ENCODE data around the gene AKAP17A. TPM values are rescaled to one million over a fixed set of nuclear protein-coding genes. Genes with fewer than 3 reads are reported as not detected.
A peak's percentile ranks its signal among the peaks of the same experiment; 100 is the strongest.

AKAP17A gene
- 83.8 TPM for polyA plus RNA-seq (2012; ENCODE audit: insufficient read depth, insufficient read length, low read depth)

DNA sequence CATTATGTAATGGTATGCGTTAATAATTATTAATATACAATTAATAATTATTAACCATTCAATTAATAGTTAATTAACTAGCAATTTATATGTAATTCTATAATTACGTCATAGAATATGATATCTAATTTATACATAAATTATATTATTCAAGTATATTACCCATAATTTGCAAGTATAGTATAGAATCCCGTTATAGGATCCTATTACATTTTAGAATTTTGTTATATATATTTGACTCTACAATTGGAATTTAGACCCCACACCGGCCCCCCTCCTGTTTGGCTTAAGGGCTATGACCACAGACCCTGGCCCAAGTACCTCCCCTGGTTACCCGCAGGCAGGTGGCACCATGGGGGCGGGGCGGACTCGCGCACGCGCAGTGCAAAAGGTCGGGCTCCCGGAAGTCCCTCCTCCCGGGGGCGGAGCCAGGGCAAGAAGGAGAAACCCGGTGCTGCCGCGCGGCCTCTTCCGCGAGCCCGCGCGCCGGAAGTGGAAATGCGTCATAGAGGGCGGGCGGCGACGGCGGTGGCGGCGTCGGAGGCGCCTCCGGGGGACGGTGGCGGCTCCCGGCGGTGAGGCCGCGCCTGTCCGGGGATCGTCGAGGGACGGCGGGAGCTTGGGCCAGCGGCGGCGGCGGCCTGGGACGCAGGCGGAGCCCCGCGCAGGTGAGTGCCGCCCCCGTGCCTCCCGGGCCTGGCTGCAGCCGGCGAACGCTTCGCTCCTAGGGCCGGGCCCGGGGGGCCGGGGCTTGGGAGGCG lies at the start of gene AKAP17A:
TSS of gene AKAP17A (plus strand) at position 503 of the 761 bp plus-strand sequence. CDS start 1,859 bp downstream, outside the sequence.
- peak; percentile 91 for DNase-seq
- Histone ChIP-seq H3K9me3 (no peaks in the 10 kb centered on the region), H3K36me3 (peaks cover 8% of the 10 kb centered on the region), H3K27me3 (no peaks in the 10 kb centered on the region), H3K4me3 (ENCODE audit: low read depth, low read length) (peak within 1 kb of the TSS; percentile 69), H3K4me1 (no peaks in the 10 kb centered on the region)
- TF ChIP-seq, protein P1, sequence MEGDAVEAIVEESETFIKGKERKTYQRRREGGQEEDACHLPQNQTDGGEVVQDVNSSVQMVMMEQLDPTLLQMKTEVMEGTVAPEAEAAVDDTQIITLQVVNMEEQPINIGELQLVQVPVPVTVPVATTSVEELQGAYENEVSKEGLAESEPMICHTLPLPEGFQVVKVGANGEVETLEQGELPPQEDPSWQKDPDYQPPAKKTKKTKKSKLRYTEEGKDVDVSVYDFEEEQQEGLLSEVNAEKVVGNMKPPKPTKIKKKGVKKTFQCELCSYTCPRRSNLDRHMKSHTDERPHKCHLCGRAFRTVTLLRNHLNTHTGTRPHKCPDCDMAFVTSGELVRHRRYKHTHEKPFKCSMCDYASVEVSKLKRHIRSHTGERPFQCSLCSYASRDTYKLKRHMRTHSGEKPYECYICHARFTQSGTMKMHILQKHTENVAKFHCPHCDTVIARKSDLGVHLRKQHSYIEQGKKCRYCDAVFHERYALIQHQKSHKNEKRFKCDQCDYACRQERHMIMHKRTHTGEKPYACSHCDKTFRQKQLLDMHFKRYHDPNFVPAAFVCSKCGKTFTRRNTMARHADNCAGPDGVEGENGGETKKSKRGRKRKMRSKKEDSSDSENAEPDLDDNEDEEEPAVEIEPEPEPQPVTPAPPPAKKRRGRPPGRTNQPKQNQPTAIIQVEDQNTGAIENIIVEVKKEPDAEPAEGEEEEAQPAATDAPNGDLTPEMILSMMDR (IDR thresholded peaks at IDR 0.05; ENCODE audit: low read depth, low read length): no peak

DNA sequence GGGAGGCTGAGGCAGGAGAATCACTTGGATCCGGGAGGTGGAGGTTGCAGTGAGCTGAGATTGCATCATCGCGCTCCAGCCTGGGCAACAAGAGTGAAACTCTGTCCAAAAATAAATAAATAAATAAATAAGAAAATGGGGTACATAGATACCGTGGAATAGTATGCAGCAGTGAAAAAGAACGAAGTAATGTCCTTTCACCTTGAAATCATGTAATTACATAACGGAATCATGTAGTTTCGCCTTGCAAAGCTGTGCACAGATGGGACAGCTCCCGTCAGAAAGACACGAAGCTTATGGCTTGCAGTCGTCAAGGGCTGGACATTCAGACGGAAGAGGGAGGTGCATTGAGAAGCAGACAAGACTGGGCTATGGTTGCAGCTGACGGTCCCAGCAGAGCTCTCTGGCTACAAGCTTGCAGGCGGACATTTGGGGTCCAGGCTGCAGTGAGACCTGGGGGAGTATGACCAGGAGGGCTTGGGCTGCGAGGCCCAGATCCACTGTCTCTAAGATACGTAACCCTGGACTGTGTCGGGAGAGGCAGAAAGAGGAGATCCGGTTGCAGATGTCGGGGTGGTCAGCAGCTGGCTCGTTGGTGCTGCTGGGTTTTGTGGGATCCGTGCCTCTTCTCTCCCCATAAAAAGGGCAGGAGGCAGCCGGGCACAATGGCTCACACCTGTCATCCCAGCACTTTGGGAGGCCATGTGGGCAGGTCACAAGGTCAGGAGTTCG lies 48.2 kb upstream of the AKAP17A start:
- H3K36me3 ChIP-seq: no peaks in the 10 kb centered on the region

GRCh38 chrX:1545776-1546408 lies 45.5 kb upstream of the AKAP17A start:
- DNase-seq: no peak
- Histone ChIP-seq H3K36me3 (no peaks in the 10 kb centered on the region), H3K4me3 (ENCODE audit: low read depth, low read length) (no peak overlapping the region), H3K27me3 (no peaks in the 10 kb centered on the region), H3K9me3 (no peaks in the 10 kb centered on the region), H3K4me1 (no peaks in the 10 kb centered on the region)
- TF ChIP-seq, protein P1 (IDR thresholded peaks at IDR 0.05; ENCODE audit: low read depth, low read length): no peak

More for the DNA sequence above, 48.2 kb upstream of the AKAP17A start:
- Histone ChIP-seq H3K9me3 (no peaks in the 10 kb centered on the region), H3K4me1 (no peaks in the 10 kb centered on the region), H3K4me3 (ENCODE audit: low read depth, low read length) (no peak overlapping the region), H3K27me3 (no peaks in the 10 kb centered on the region)
- no peak for DNase-seq
- TF ChIP-seq, protein P1 (IDR thresholded peaks at IDR 0.05; ENCODE audit: low read depth, low read length): no peak

GRCh38 chrX:1546691-1547251 lies 44.6 kb upstream of the AKAP17A start:
- H3K4me1 ChIP-seq: no peaks in the 10 kb centered on the region
- no peak for DNase-seq
- TF ChIP-seq, protein P1 (IDR thresholded peaks at IDR 0.05; ENCODE audit: low read depth, low read length): no peak

DNA sequence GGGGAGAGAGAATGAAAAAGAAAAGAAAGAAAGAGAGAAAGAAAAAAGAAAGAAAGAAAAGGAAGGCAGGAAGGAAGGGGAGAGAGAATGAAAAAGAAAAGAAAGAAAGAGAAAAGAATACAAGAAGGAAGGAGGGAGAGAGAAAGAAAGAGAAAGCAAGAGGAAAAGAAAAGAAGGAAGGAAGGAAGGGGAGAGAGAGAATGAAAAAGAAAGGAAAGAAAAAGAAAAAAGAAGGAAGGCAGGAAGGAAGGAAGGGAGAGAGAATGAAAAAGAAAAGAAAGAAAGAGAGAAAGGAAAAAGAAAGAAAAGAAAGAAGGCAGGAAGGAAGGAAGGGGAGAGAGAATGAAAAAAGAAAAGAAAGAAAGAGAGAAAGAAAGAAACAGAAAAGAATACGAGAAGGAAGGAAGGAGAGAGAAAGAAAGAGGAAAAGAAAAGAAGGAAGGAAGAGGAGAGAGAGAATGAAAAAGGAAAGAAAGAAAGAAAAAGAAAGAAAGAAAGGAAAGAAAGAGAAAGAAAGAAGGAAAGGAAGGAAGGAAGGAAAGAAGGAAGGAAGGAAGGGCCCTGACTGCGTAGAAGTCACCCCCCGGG lies 39.4 kb upstream of the AKAP17A start:
- TF ChIP-seq, protein P1 (IDR thresholded peaks at IDR 0.05; ENCODE audit: low read depth, low read length): no peak
- Histone ChIP-seq H3K4me1 (no peaks in the 10 kb centered on the region), H3K4me3 (ENCODE audit: low read depth, low read length) (no peak overlapping the region), H3K9me3 (no peaks in the 10 kb centered on the region), H3K27me3 (no peaks in the 10 kb centered on the region), H3K36me3 (no peaks in the 10 kb centered on the region)
- DNase-seq: no peak

More at GRCh38 chrX:1546691-1547251, 44.6 kb upstream of the AKAP17A start:
- Histone ChIP-seq H3K36me3 (no peaks in the 10 kb centered on the region), H3K9me3 (no peaks in the 10 kb centered on the region), H3K4me3 (ENCODE audit: low read depth, low read length) (no peak overlapping the region), H3K27me3 (no peaks in the 10 kb centered on the region)

Measured in BE2C (cell line).